Fibroblast of lung (primary cell): ENCODE measurements around the gene TNIK. TPM values are rescaled to one million over a fixed set of nuclear protein-coding genes. Genes with fewer than 3 reads are reported as not detected.
A peak's percentile ranks its signal among the peaks of the same experiment; 100 is the strongest.

Source experiments
- DNase-seq, 2 donors: peaks; one replicate each; pipeline versions ENCODE4 v3.0.0 to v3.0.0-alpha.2; 2010; ENCODE audit warnings: low read depth in 2 of 2
- H2AFZ ChIP-seq: 2 replicates; pipeline ENCODE4 v1.5.1; 2012; ENCODE audit warnings: low read length, control low read depth, inconsistent platforms
- H3K27ac ChIP-seq: 2 replicates; pipeline ENCODE4 v1.5.1; 2011; ENCODE audit warnings: low read length, control low read depth; ENCODE audit not compliant: insufficient read depth
- H3K27me3 ChIP-seq: 2 replicates; pipeline ENCODE4 v1.5.1; 2011; ENCODE audit warnings: mild to moderate bottlenecking, low read length; ENCODE audit not compliant: control insufficient read depth, insufficient read depth
- H3K36me3 ChIP-seq: 2 replicates; pipeline ENCODE4 v1.5.1; 2011; ENCODE audit warnings: low read length; ENCODE audit not compliant: control insufficient read depth, insufficient read depth
- H3K4me1 ChIP-seq: 2 replicates; pipeline ENCODE4 v1.5.1; 2011; ENCODE audit warnings: low read length; ENCODE audit not compliant: control insufficient read depth, insufficient read depth; ENCODE audit errors: extremely low read depth
- H3K4me2 ChIP-seq: 2 replicates; pipeline ENCODE4 v1.5.1; 2011; ENCODE audit warnings: low read length, control low read depth; ENCODE audit not compliant: insufficient read depth; ENCODE audit errors: extremely low read depth
- H3K4me3 ChIP-seq, 4 experiments: fragments of 200-600 bp in 1 of 4; sonication (generic) in 1 of 4; replicated peaks in 1 of 4; 2 replicates each; pipeline ENCODE4 v1.5.1; 2011 to 2016; ENCODE audit warnings: low read length in 4 of 4, low read depth in 3 of 4, mild to moderate bottlenecking in 3 of 4, control low read depth in 2 of 4, inconsistent platforms in 1 of 4, mixed read lengths in 1 of 4; ENCODE audit not compliant: insufficient read depth in 1 of 4; ENCODE audit errors: control extremely low read depth in 1 of 4
- H3K79me2 ChIP-seq: 2 replicates; pipeline ENCODE4 v1.5.1; 2012; ENCODE audit warnings: mild to moderate bottlenecking, low read length, inconsistent platforms; ENCODE audit not compliant: control insufficient read depth, insufficient read depth
- H3K9ac ChIP-seq: 2 replicates; pipeline ENCODE4 v1.5.1; 2011; ENCODE audit warnings: mild to moderate bottlenecking, low read length, control low read depth; ENCODE audit not compliant: insufficient read depth
- H3K9me3 ChIP-seq: 2 replicates; pipeline ENCODE4 v1.5.1; 2012; ENCODE audit warnings: low read depth, low read length; ENCODE audit not compliant: control insufficient read depth, insufficient read depth
- H4K20me1 ChIP-seq: 2 replicates; pipeline ENCODE4 v1.5.1; 2011; ENCODE audit warnings: low read length; ENCODE audit not compliant: control insufficient read depth, insufficient read depth; ENCODE audit errors: extremely low read depth
- EZH2 ChIP-seq: IDR thresholded peaks from 2 replicates; pipeline ENCODE4 v1.5.1; 2012; ENCODE audit warnings: low read length, control low read depth, mild to moderate bottlenecking; ENCODE audit errors: missing control alignments
- polyA plus RNA-seq, 2 donors: library from polyadenylated mRNA; depleted of rRNA in 1 of 2; stranded (reverse) in 1 of 2; unstranded in 1 of 2; fragments of >200 nt; gene quantifications; 2 replicates each; pipeline ENCODE4 v1.2.1, GENCODE V29; 2011 to 2012; ENCODE audit warnings: missing spikeins in 1 of 2
- total RNA-seq: library from RNA; depleted of rRNA; stranded (reverse); fragments of >200 nt; gene quantifications from 2 replicates; pipeline ENCODE4 v1.2.1, GENCODE V29; 2014
- TF ChIP-seq, protein P1 (sequence below), 2 donors: IDR thresholded peaks in 1 of 2; conservative IDR thresholded peaks in 1 of 2; 1 replicate in 1 of 2; 2 replicates in 1 of 2; pipeline ENCODE4 v1.5.1; 2011 to 2012; ENCODE audit warnings: low read length in 2 of 2, control low read depth in 1 of 2, inconsistent platforms in 1 of 2, low read depth in 1 of 2, mild to moderate bottlenecking in 1 of 2

TNIK gene
- total and polyA plus RNA-seq, 2 donors (not counting 1 experiment from before 2014, with no cell fraction given), result 13.8 to 39.3 TPM

- Histone ChIP-seq H4K20me1 (no peaks in the 10 kb centered on the region), H3K27ac (no peak overlapping the region), H3K4me3 (no peak overlapping the region), H3K4me1 (peaks cover 8% of the 10 kb centered on the region), H3K9me3 (no peaks in the 10 kb centered on the region), H3K27me3 (no peaks in the 10 kb centered on the region), H3K79me2 (no peaks in the 10 kb centered on the region), H2AFZ (no peak overlapping the region), H3K4me2 (no peak overlapping the region), H3K9ac (no peak overlapping the region), H3K36me3 (no peaks in the 10 kb centered on the region)
- peak; percentile 17 to 46 for DNase-seq
- TF ChIP-seq, protein P1, sequence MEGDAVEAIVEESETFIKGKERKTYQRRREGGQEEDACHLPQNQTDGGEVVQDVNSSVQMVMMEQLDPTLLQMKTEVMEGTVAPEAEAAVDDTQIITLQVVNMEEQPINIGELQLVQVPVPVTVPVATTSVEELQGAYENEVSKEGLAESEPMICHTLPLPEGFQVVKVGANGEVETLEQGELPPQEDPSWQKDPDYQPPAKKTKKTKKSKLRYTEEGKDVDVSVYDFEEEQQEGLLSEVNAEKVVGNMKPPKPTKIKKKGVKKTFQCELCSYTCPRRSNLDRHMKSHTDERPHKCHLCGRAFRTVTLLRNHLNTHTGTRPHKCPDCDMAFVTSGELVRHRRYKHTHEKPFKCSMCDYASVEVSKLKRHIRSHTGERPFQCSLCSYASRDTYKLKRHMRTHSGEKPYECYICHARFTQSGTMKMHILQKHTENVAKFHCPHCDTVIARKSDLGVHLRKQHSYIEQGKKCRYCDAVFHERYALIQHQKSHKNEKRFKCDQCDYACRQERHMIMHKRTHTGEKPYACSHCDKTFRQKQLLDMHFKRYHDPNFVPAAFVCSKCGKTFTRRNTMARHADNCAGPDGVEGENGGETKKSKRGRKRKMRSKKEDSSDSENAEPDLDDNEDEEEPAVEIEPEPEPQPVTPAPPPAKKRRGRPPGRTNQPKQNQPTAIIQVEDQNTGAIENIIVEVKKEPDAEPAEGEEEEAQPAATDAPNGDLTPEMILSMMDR (conservative IDR thresholded peaks at IDR 0.05 in 1 of 2, IDR thresholded peaks at IDR 0.05 in 1 of 2; ENCODE audit: low read depth in 1 of 2, low read length in 2 of 2), result no peak
- TF ChIP-seq EZH2, result no peak
Observed at GRCh38 chr3:171054921-171055320, 405.3 kb downstream of the TNIK start.

DNA sequence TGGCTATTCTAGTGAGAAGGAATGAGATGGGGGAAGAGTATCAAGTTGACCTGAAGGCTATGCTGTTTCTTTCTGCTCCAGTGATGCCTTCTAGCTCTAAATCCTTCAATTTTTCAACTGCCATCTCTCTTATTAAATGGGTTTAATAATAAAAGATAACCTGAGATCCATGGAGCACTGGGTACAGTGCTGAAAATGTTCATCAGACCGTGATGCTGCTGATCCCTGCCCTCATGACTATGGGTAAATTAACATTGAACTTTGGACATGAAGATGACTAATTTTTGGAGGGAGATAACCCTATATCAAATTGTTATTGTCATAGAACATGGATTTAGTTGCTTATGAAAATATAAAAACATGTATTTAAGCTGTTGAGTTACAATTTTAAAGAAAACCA lies 406.0 kb downstream of the TNIK start:
- Histone ChIP-seq H3K4me1 (peaks cover 8% of the 10 kb centered on the region), H3K9ac (no peak overlapping the region), H4K20me1 (no peaks in the 10 kb centered on the region), H2AFZ (no peak overlapping the region), H3K4me2 (no peak overlapping the region), H3K27me3 (no peaks in the 10 kb centered on the region), H3K36me3 (no peaks in the 10 kb centered on the region), H3K9me3 (no peaks in the 10 kb centered on the region), H3K27ac (no peak overlapping the region), H3K4me3 (no peak overlapping the region), H3K79me2 (no peaks in the 10 kb centered on the region)
- TF ChIP-seq EZH2, result no peak
- TF ChIP-seq, protein P1 (conservative IDR thresholded peaks at IDR 0.05 in 1 of 2, IDR thresholded peaks at IDR 0.05 in 1 of 2; ENCODE audit: low read depth in 1 of 2, low read length in 2 of 2), result no peak
- DNase-seq, result no peak

- TF ChIP-seq EZH2, result no peak
- TF ChIP-seq, protein P1 (conservative IDR thresholded peaks at IDR 0.05 in 1 of 2, IDR thresholded peaks at IDR 0.05 in 1 of 2; ENCODE audit: low read depth in 1 of 2, low read length in 2 of 2), result peak; percentile 57 to 70
Observed at GRCh38 chr3:171049861-171050444, 410.3 kb downstream of the TNIK start.

More at GRCh38 chr3:171049861-171050444, 410.3 kb downstream of the TNIK start:
- no peak overlapping the region for H3K4me3 ChIP-seq
- H3K27ac ChIP-seq, result no peak overlapping the region
- H3K9me3 ChIP-seq, result no peaks in the 10 kb centered on the region
- no peaks in the 10 kb centered on the region for H3K36me3 ChIP-seq
- H3K4me1 ChIP-seq, result peaks cover under 1% of the 10 kb centered on the region
- DNase-seq, result peak; percentile 50 to 70
- no peak overlapping the region for H3K4me2 ChIP-seq
- no peaks in the 10 kb centered on the region for H4K20me1 ChIP-seq
- no peaks in the 10 kb centered on the region for H3K27me3 ChIP-seq
- no peaks in the 10 kb centered on the region for H3K79me2 ChIP-seq
- no peak overlapping the region for H3K9ac ChIP-seq
- H2AFZ ChIP-seq, result no peak overlapping the region
